ENCODE data around the gene NSMCE1. TPM values are rescaled to one million over a fixed set of nuclear protein-coding genes. Genes with fewer than 3 reads are reported as not detected.

NSMCE1 gene
- total RNA-seq, 2 experiments from 2014 or later, result 31.9 to 33.9 TPM

DNA sequence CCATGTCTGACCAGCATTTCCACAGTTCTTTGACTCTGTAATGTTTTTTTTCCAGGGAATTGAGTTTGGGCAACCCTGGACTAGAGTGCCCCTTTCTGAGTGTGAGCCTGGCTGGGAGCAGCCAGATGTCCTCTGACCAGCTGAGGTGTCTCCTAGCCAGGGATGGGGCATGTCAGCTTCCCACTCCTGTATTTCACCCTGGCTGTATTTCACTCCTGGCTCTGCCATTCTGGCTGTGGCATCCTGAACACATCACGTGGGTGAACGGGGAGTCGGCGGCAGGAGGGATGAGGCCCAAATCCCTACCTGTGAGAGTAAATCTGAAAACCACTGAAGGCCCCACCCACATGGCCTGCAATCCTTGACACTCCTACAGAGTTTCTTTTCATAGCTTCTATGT is 34.0 kb downstream of the NSMCE1 start:
- H3K36me3 ChIP-seq (ENCODE audit: insufficient read depth, low read length), result peaks cover 5% of the 10 kb centered on the region
- ATAC-seq (ENCODE audit: poor library complexity) (no peak), DNase-seq (peak in 3 of 14 experiments; percentile 10 to 34 (median 29))
- H3K4me1 ChIP-seq (ENCODE audit: insufficient read depth, low read length), result peaks cover 97% of the 10 kb centered on the region
- Mint-ChIP-seq H3K36me3 (ENCODE audit: low read depth) (peaks cover 15% of the 10 kb centered on the region), H3K27me3 (no peaks in the 10 kb centered on the region), H3K4me1 (ENCODE audit: low read depth) (peaks cover 89% of the 10 kb centered on the region), H3K4me3 (no peak overlapping the region), H3K27ac (peak overlapping the region; percentile 95), H3K9me3 (no peaks in the 10 kb centered on the region)
- TF ChIP-seq, protein P1, sequence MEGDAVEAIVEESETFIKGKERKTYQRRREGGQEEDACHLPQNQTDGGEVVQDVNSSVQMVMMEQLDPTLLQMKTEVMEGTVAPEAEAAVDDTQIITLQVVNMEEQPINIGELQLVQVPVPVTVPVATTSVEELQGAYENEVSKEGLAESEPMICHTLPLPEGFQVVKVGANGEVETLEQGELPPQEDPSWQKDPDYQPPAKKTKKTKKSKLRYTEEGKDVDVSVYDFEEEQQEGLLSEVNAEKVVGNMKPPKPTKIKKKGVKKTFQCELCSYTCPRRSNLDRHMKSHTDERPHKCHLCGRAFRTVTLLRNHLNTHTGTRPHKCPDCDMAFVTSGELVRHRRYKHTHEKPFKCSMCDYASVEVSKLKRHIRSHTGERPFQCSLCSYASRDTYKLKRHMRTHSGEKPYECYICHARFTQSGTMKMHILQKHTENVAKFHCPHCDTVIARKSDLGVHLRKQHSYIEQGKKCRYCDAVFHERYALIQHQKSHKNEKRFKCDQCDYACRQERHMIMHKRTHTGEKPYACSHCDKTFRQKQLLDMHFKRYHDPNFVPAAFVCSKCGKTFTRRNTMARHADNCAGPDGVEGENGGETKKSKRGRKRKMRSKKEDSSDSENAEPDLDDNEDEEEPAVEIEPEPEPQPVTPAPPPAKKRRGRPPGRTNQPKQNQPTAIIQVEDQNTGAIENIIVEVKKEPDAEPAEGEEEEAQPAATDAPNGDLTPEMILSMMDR (IDR thresholded peaks at IDR 0.05), result no peak
- peak overlapping the region; percentile 1 for H3K4me3 ChIP-seq (ENCODE audit: low read length)
- peak overlapping the region; percentile 94 to 95 for H3K27ac ChIP-seq (ENCODE audit: low read depth in 1 of 2, low read length in 2 of 2)
- no peaks in the 10 kb centered on the region for H3K9me3 ChIP-seq (ENCODE audit: control insufficient read depth in 1 of 2, insufficient read depth in 1 of 2, low read length in 2 of 2)
- H3K27me3 ChIP-seq (ENCODE audit: control insufficient read depth in 1 of 2, insufficient read depth in 2 of 2, low read length in 2 of 2), result no peaks in the 10 kb centered on the region
- intact Hi-C loops (cut with DNase I, micrococcal nuclease), result loop anchor here (1.0 to 5.0 kb wide), 12 partner anchors 32 to 213 kb away; partner anchors contain the start of genes NSMCE1 (in 2 of the 2), IL21R (in 1 of the 2) and KDM8 (in 1 of the 2)
- ChIA-PET CTCF (interaction anchor here (0.7 to 7.3 kb wide), 45 partner anchors 8 to 229 kb away, joined by 3 to 105 read pairs (median 6); partner anchors contain the start of genes IL21R and KDM8), POLR2A (interaction anchor here (0.8 to 11.7 kb wide), 37 partner anchors 8 to 315 kb away, joined by 3 to 145 read pairs (median 7); partner anchors contain the start of genes GTF3C1, IL21R, KATNIP and KDM8)

DNA sequence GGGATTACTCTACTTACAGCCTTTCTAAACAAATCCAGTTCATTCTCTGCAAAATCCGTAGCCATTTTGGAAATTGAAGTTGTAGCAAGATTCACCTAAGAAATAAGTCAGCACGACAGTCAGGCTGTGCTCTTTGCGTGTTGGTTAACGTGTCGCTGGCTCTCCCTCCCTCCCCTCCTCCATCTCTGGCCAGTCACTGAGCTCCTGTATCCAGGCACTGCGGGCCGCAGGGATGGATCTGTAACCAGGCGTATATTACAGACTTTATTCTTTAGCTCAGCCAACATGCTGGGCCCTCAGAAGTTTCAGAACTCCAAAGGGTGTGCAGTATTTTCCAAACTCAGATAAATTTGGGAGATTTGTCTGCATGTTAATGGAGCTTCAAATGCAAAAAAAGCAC is 34.4 kb downstream of the NSMCE1 start:
- POLR2A ChIA-PET, result interaction anchor here (0.8 to 11.7 kb wide), 25 partner anchors 8 to 316 kb away, joined by 3 to 145 read pairs (median 10); partner anchors contain the start of genes GTF3C1, IL21R, KATNIP and KDM8
- H3K4me3 ChIP-seq (ENCODE audit: low read length), result no peak overlapping the region
- H3K4me1 Mint-ChIP-seq (ENCODE audit: low read depth), result peaks cover 89% of the 10 kb centered on the region

DNA sequence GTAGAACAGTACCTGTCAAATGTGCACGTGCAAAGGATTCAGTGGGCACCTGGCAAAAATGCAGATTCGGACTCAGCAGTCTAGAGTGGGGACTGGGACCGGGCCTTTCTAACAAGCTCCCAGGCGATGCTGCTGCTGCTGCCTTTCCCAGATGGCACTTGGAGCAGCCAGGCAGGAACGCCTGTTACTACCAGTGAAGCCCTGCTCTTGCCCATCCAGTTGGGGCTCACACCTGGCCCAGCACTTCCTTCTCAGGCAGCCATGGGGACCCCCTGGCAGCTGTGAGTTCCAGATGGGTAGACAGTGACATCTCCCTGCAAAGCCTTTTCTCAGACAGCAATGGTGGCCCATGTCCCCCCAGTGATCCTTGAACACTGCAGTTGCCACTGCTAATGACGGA is 34.8 kb downstream of the NSMCE1 start:
- H3K27ac ChIP-seq (ENCODE audit: low read depth in 1 of 2, low read length in 2 of 2), result peak overlapping the region; percentile 94 to 95
- peaks cover 100% of the 10 kb centered on the region for H3K4me1 ChIP-seq (ENCODE audit: insufficient read depth, low read length)
- H3K36me3 ChIP-seq (ENCODE audit: insufficient read depth, low read length), result peaks cover 5% of the 10 kb centered on the region
- intact Hi-C loops (cut with DNase I, micrococcal nuclease), result loop anchor here (2.0 to 5.0 kb wide), 6 partner anchors 31 to 81 kb away; partner anchors contain the start of genes KDM8 (in 1 of the 2) and NSMCE1 (in 1 of the 2)
- no peaks in the 10 kb centered on the region for H3K27me3 ChIP-seq (ENCODE audit: control insufficient read depth in 1 of 2, insufficient read depth in 2 of 2, low read length in 2 of 2)
- Mint-ChIP-seq H3K4me1 (ENCODE audit: low read depth) (peaks cover 91% of the 10 kb centered on the region), H3K27ac (peak overlapping the region; percentile 95), H3K4me3 (peak overlapping the region; percentile 80), H3K27me3 (no peaks in the 10 kb centered on the region), H3K9me3 (no peaks in the 10 kb centered on the region), H3K36me3 (ENCODE audit: low read depth) (peaks cover 20% of the 10 kb centered on the region)
- ATAC-seq (ENCODE audit: poor library complexity) (no peak), DNase-seq (no peak)
- ChIA-PET POLR2A (interaction anchor here (0.5 to 11.7 kb wide), 16 partner anchors 8 to 213 kb away, joined by 3 to 145 read pairs (median 16); partner anchors contain the start of genes KDM8 and NSMCE1), CTCF (interaction anchor here (1.2 to 7.3 kb wide), 15 partner anchors 10 to 217 kb away, joined by 3 to 105 read pairs (median 12); partner anchors contain the start of gene KDM8)
- no peaks in the 10 kb centered on the region for H3K9me3 ChIP-seq (ENCODE audit: control insufficient read depth in 1 of 2, insufficient read depth in 1 of 2, low read length in 2 of 2)
- TF ChIP-seq, protein P1 (IDR thresholded peaks at IDR 0.05), result no peak
- H3K4me3 ChIP-seq (ENCODE audit: low read length), result no peak overlapping the region

More for the DNA sequence above, 34.4 kb downstream of the NSMCE1 start:
- peaks cover 100% of the 10 kb centered on the region for H3K4me1 ChIP-seq (ENCODE audit: insufficient read depth, low read length)
- H3K9me3 Mint-ChIP-seq, result no peaks in the 10 kb centered on the region
- CTCF ChIA-PET, result interaction anchor here (1.0 to 7.3 kb wide), 31 partner anchors 8 to 226 kb away, joined by 3 to 105 read pairs (median 11); partner anchors contain the start of genes IL21R and KDM8
- peak overlapping the region; percentile 95 for H3K27ac Mint-ChIP-seq
- peaks cover 5% of the 10 kb centered on the region for H3K36me3 ChIP-seq (ENCODE audit: insufficient read depth, low read length)
- no peak for DNase-seq
- H3K4me3 Mint-ChIP-seq, result peak overlapping the region; percentile 39
- no peaks in the 10 kb centered on the region for H3K27me3 ChIP-seq (ENCODE audit: control insufficient read depth in 1 of 2, insufficient read depth in 2 of 2, low read length in 2 of 2)
- no peaks in the 10 kb centered on the region for H3K27me3 Mint-ChIP-seq
- TF ChIP-seq, protein P1 (IDR thresholded peaks at IDR 0.05), result no peak
- no peaks in the 10 kb centered on the region for H3K9me3 ChIP-seq (ENCODE audit: control insufficient read depth in 1 of 2, insufficient read depth in 1 of 2, low read length in 2 of 2)
- peaks cover 17% of the 10 kb centered on the region for H3K36me3 Mint-ChIP-seq (ENCODE audit: low read depth)
- peak overlapping the region; percentile 94 to 95 for H3K27ac ChIP-seq (ENCODE audit: low read depth in 1 of 2, low read length in 2 of 2)
- no peak for ATAC-seq (ENCODE audit: poor library complexity)
- intact Hi-C loops (cut with DNase I, micrococcal nuclease), result loop anchor here (2.0 to 5.0 kb wide), 6 partner anchors 31 to 81 kb away; partner anchors contain the start of genes KDM8 (in 1 of the 2) and NSMCE1 (in 1 of the 2)

Measured in CD4-positive, alpha-beta T cell (primary cell).